Retinal pigment epithelial cell (primary cell): Measurements from ENCODE around the gene ZSWIM3.

ENCODE experiments used
- DNase-seq: peaks from one replicate; pipeline ENCODE4 v3.0.0-alpha.2; 2010; ENCODE audit warnings: low read depth
- H3K4me3 ChIP-seq: 2 replicates; pipeline ENCODE4 v1.5.1; 2011; ENCODE audit warnings: mild to moderate bottlenecking, low read length, control low read depth, moderate library complexity
- TF ChIP-seq, protein P1 (sequence below): conservative IDR thresholded peaks from 2 replicates; pipeline ENCODE4 v1.5.1; 2011; ENCODE audit warnings: low read depth, low read length, control low read depth, inconsistent platforms

The ZSWIM3 gene

DNA sequence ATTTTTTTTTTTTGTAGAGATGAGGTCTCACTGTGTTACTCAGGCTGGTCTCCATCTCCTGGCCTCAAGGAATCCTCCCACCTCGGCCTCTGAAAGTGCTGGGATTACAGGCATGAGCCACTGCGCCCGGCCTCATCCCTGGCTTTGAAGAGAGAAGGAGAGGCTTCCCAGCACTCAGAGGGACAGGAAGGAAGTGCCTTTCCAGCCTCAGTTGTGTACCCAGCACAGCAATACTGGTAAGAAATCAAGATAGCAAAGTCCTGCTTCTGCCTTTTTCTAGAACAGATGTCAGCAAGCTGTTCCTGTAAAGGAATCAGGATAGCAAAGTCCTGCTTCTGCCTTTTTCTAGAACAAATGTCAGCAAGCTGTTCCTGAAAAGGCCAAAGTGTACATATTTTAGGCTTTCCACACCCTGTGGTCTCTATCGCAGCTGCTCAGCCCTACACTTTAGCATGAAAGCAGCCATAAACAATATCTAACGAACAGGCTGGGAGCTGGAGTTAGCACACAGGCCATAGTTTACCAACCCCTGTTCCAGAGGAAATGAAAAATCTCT is 60.8 kb downstream of the ZSWIM3 start:
- TF ChIP-seq, protein P1, sequence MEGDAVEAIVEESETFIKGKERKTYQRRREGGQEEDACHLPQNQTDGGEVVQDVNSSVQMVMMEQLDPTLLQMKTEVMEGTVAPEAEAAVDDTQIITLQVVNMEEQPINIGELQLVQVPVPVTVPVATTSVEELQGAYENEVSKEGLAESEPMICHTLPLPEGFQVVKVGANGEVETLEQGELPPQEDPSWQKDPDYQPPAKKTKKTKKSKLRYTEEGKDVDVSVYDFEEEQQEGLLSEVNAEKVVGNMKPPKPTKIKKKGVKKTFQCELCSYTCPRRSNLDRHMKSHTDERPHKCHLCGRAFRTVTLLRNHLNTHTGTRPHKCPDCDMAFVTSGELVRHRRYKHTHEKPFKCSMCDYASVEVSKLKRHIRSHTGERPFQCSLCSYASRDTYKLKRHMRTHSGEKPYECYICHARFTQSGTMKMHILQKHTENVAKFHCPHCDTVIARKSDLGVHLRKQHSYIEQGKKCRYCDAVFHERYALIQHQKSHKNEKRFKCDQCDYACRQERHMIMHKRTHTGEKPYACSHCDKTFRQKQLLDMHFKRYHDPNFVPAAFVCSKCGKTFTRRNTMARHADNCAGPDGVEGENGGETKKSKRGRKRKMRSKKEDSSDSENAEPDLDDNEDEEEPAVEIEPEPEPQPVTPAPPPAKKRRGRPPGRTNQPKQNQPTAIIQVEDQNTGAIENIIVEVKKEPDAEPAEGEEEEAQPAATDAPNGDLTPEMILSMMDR: no peak
- H3K4me3 ChIP-seq: no peak overlapping the region
- no peak for DNase-seq

DNA sequence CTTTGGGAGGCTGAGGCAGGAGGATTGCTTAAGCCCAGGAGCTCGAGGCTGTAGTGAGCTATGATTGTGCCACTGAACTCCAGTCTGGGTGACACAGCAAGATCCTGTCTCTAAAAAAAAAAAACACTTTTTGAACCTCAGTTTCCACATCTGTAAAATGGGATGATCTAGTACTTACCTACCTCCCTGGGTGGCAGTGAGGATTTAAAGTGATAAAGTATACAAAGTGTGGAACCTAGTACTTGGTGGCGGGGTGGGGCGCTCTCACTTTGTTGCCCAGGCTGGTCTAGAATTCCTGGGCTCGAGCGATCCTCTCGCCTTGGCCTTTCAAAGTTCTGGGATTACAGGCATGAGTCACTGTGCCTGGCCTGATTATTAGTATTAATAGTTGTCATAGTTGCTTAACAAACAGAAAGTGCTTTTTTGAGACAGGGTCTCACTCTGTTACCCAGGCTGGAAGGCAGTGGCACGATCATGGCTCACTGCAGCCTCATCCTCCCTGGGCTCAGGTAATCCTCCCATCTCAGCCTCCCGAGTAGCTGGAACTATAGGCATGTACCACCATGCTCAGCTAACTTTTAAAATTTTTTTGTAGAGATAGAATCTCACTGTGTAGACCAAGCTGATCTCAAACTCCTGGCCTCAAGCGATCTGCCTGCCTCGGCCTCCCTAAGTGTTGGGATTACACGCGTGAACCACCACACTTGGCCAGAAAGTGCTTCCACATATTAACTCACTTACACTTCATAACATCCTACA is 61.5 kb downstream of the ZSWIM3 start:
- TF ChIP-seq, protein P1: no peak
- H3K4me3 ChIP-seq: no peak overlapping the region
- DNase-seq: no peak

DNA sequence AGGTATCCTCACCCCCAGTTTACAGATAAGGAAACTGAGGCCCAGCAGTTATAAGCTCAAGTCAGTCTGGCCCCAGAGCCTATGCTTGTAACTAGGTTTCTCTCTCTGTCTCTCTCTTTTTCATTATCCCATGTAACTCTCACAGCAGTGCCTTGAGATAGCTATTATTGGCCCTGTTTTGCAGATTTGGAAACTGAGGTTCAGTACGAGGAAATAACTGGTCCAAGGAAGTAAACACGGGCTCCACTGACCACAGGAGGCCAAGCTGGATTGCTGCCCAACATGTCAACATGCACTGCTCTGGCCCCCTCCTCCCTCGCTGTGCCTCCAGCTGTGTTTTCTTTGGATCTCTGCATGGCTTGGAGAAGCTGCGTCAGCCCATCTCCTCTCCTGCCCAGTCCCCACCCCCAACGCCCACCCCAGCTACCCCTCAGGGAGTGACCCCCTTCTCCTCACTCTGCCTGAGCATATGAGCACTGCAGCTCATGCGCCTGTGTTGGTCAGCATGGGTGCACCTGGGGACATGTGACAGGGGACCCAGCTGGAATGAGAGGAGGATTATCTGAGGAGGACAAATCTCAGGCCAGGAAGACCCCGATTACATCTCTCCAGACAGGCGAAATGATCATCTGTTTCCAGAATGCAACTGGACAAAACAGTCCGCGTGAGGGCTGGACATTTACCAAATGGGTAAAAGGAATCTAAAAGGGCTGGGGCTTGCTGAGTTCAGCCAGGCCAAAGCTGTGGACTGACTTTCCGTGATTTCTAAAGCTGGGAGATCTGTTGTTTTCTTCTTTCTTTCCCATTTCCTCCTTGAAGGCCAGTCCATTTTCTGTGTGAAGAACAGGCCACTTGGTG is 62.4 kb downstream of the ZSWIM3 start:
- DNase-seq: no peak
- TF ChIP-seq, protein P1: no peak
- no peak overlapping the region for H3K4me3 ChIP-seq

DNA sequence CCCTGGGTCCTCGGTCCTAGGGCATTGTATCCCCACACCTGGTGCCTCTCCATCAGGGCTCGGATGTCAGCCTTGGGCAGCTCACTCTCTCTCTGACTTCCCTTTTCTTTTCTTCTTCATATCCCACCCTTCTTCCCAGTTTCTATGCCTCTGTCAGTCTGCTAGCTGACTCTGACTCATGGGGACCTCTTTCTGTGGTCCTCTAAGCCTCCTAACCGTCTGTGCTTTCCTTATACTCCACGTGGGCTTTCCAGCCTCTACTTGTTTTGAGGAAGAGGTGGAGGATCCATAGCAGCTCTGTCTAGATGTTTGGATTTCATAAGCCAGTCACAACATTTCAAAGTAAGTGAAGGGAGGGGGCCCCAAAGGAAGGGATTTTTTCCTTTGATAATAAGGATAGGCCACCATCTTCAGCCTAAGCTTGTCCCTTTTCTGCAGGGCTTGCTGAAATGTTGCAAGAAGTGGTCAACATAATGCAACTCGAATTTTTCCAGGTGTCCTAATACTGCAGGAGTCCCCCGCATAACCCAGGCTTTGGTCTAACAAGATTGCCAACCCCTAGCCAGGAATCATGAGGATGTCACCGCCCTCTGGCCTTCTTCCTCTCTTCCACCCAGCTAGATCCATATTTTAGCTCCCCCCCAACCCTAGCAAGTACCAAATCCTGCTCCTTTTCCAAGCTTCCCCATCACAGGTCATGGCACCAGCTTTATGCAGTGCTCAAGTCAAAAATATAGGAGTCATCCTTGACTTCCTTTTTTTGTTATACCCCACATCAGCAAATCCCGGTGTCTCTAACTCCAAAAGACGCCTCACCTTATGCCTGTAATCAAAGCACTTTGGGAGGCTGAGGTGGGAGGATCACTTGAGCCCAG is 63.3 kb downstream of the ZSWIM3 start:
- TF ChIP-seq, protein P1: no peak
- H3K4me3 ChIP-seq: no peak overlapping the region
- DNase-seq: no peak

DNA sequence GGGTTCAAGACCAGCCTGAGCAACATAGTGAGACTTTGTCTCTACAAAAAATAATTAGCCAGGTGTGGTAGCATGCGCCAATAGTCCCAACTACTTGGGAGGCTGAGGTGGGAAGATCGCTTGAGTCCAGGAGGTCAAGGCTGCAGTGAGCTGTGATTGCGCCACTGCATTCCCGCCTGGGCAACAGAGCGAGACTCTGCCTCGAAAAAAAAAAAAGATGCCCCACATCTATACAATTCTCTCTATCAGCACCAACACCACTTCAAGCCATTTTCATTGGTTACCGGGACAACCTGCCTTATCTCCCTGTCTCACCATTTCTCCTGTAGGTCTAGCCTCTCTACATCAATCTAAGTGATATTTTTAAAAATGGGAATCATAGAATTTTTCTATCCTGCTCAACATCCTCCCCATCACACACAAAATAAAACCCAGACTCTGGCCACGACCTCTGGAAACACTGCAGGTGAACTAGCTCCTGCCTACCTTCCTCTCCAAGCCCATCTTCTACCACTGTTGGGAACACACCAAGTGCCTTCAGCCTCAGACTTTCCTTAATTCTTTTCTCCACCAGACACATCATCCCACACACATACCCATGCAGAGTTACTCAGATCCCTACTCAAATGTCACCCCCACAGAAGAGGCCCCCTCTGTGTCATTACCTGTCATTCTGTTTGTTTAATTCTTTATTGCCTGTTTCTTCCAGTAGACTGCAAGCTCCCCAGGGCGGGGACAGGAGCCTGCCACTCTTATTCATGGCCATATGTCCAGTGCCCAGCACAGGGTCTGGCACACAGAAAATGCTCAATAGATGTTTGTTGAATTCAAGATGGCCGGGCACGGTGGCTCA is 64.1 kb downstream of the ZSWIM3 start:
- no peak overlapping the region for H3K4me3 ChIP-seq
- TF ChIP-seq, protein P1: no peak
- no peak for DNase-seq
